Epithelial cell of esophagus (primary cell): ENCODE measurements around the gene TCF7L1.

Experiments
- DNase-seq: peaks from one replicate; pipeline ENCODE4 v3.0.0; 2010; ENCODE audit warnings: low read depth
- H3K4me3 ChIP-seq: 2 replicates; pipeline ENCODE4 v1.5.1; 2011; ENCODE audit warnings: mild to moderate bottlenecking, low read length, control low read depth
- CTCF ChIP-seq: IDR thresholded peaks from 2 replicates; pipeline ENCODE4 v1.5.1; 2011; ENCODE audit warnings: low read depth, mild to moderate bottlenecking, low read length, control low read depth, inconsistent platforms; ENCODE audit not compliant: insufficient read depth; ENCODE audit errors: missing control alignments

TCF7L1 gene

GRCh38 chr2:85302121-85302520 is 168.9 kb downstream of the TCF7L1 start:
- DNase-seq = no peak
- H3K4me3 ChIP-seq = no peak overlapping the region
- TF ChIP-seq CTCF = no peak

GRCh38 chr2:85303780-85304531 is 170.8 kb downstream of the TCF7L1 start:
- no peak overlapping the region for H3K4me3 ChIP-seq
- no peak for TF ChIP-seq CTCF
- DNase-seq = no peak

- H3K4me3 ChIP-seq = no peak overlapping the region
These were observed 174.3 kb downstream of the TCF7L1 start for GRCh38 chr2:85307527-85307897.

GRCh38 chr2:85308201-85308600 is 175.0 kb downstream of the TCF7L1 start:
- DNase-seq = no peak
- TF ChIP-seq CTCF = no peak
- H3K4me3 ChIP-seq = no peak overlapping the region

More at GRCh38 chr2:85307527-85307897, 174.3 kb downstream of the TCF7L1 start:
- no peak for DNase-seq
- no peak for TF ChIP-seq CTCF

GRCh38 chr2:85308896-85309555 is 175.8 kb downstream of the TCF7L1 start:
- no peak overlapping the region for H3K4me3 ChIP-seq
- TF ChIP-seq CTCF = no peak
- DNase-seq = no peak

GRCh38 chr2:85309699-85310321 is 176.6 kb downstream of the TCF7L1 start:
- TF ChIP-seq CTCF = no peak
- H3K4me3 ChIP-seq = no peak overlapping the region
- no peak for DNase-seq

GRCh38 chr2:85310330-85310729 is 177.1 kb downstream of the TCF7L1 start:
- no peak for DNase-seq
- TF ChIP-seq CTCF = no peak
- no peak overlapping the region for H3K4me3 ChIP-seq
